ENCODE measurements around the gene BCR. TPM values are rescaled to one million over a fixed set of nuclear protein-coding genes. Genes with fewer than 3 reads are reported as not detected.

Gene BCR
- total RNA-seq, 1 donor from 2014 or later, result 32.0 TPM

GRCh38 chr22:23199159-23199558 is 18.9 kb downstream of the BCR start:
- H3K9me3 Mint-ChIP-seq, result no peaks in the 10 kb centered on the region
- H3K4me1 Mint-ChIP-seq (ENCODE audit: low read depth), result peaks cover 3% of the 10 kb centered on the region
- H3K4me3 Mint-ChIP-seq (ENCODE audit: low read depth), result no peak overlapping the region
- H3K36me3 Mint-ChIP-seq (ENCODE audit: low read depth), result no peaks in the 10 kb centered on the region
- H3K27me3 Mint-ChIP-seq (ENCODE audit: low read depth), result no peaks in the 10 kb centered on the region
- intact Hi-C loops (cut with micrococcal nuclease), result no loop called here
- DNase-seq (ENCODE audit: low spot score), result no peak
- H3K27ac Mint-ChIP-seq, result no peak overlapping the region

- Mint-ChIP-seq H3K9me3 (no peaks in the 10 kb centered on the region), H3K36me3 (ENCODE audit: low read depth) (no peaks in the 10 kb centered on the region), H3K4me3 (ENCODE audit: low read depth) (no peak overlapping the region), H3K4me1 (ENCODE audit: low read depth) (peaks cover 3% of the 10 kb centered on the region), H3K27me3 (ENCODE audit: low read depth) (no peaks in the 10 kb centered on the region), H3K27ac (no peak overlapping the region)
- intact Hi-C loops (cut with micrococcal nuclease), result no loop called here
- no peak for DNase-seq (ENCODE audit: low spot score)
Observed at GRCh38 chr22:23200898-23201297, 20.6 kb downstream of the BCR start.

- no peak overlapping the region for H3K27ac Mint-ChIP-seq
- intact Hi-C loops (cut with micrococcal nuclease), result no loop called here
- H3K4me1 Mint-ChIP-seq (ENCODE audit: low read depth), result peaks cover 3% of the 10 kb centered on the region
- H3K9me3 Mint-ChIP-seq, result no peaks in the 10 kb centered on the region
- no peak overlapping the region for H3K4me3 Mint-ChIP-seq (ENCODE audit: low read depth)
- H3K36me3 Mint-ChIP-seq (ENCODE audit: low read depth), result peaks cover 6% of the 10 kb centered on the region
- H3K27me3 Mint-ChIP-seq (ENCODE audit: low read depth), result no peaks in the 10 kb centered on the region
- no peak for DNase-seq (ENCODE audit: low spot score)
Observed at GRCh38 chr22:23202812-23203451, 22.6 kb downstream of the BCR start.

- no peaks in the 10 kb centered on the region for H3K9me3 Mint-ChIP-seq
- H3K4me3 Mint-ChIP-seq (ENCODE audit: low read depth), result no peak overlapping the region
- intact Hi-C loops (cut with micrococcal nuclease), result no loop called here
- no peak for DNase-seq (ENCODE audit: low spot score)
- H3K27ac Mint-ChIP-seq, result no peak overlapping the region
- peaks cover 6% of the 10 kb centered on the region for H3K36me3 Mint-ChIP-seq (ENCODE audit: low read depth)
- no peaks in the 10 kb centered on the region for H3K27me3 Mint-ChIP-seq (ENCODE audit: low read depth)
- peaks cover 3% of the 10 kb centered on the region for H3K4me1 Mint-ChIP-seq (ENCODE audit: low read depth)
Observed at GRCh38 chr22:23203452-23204124, 23.3 kb downstream of the BCR start.

GRCh38 chr22:23204125-23204488 is 23.8 kb downstream of the BCR start:
- H3K27ac Mint-ChIP-seq, result no peak overlapping the region

GRCh38 chr22:23204541-23205157 is 24.3 kb downstream of the BCR start:
- H3K4me1 Mint-ChIP-seq (ENCODE audit: low read depth), result peaks cover 3% of the 10 kb centered on the region
- DNase-seq (ENCODE audit: low spot score), result no peak
- H3K27me3 Mint-ChIP-seq (ENCODE audit: low read depth), result no peaks in the 10 kb centered on the region
- no peak overlapping the region for H3K27ac Mint-ChIP-seq
- H3K9me3 Mint-ChIP-seq, result no peaks in the 10 kb centered on the region
- no peak overlapping the region for H3K4me3 Mint-ChIP-seq (ENCODE audit: low read depth)
- intact Hi-C loops (cut with micrococcal nuclease), result no loop called here
- H3K36me3 Mint-ChIP-seq (ENCODE audit: low read depth), result peaks cover 6% of the 10 kb centered on the region

More at GRCh38 chr22:23204125-23204488, 23.8 kb downstream of the BCR start:
- Mint-ChIP-seq H3K4me1 (ENCODE audit: low read depth) (peaks cover 3% of the 10 kb centered on the region), H3K36me3 (ENCODE audit: low read depth) (peaks cover 6% of the 10 kb centered on the region), H3K27me3 (ENCODE audit: low read depth) (no peaks in the 10 kb centered on the region), H3K4me3 (ENCODE audit: low read depth) (no peak overlapping the region), H3K9me3 (no peaks in the 10 kb centered on the region)
- intact Hi-C loops (cut with micrococcal nuclease), result no loop called here
- no peak for DNase-seq (ENCODE audit: low spot score)

- Mint-ChIP-seq H3K9me3 (no peaks in the 10 kb centered on the region), H3K27ac (no peak overlapping the region), H3K4me1 (ENCODE audit: low read depth) (peaks cover 3% of the 10 kb centered on the region), H3K27me3 (ENCODE audit: low read depth) (no peaks in the 10 kb centered on the region), H3K4me3 (ENCODE audit: low read depth) (no peak overlapping the region), H3K36me3 (ENCODE audit: low read depth) (peaks cover 6% of the 10 kb centered on the region)
- no peak for DNase-seq (ENCODE audit: low spot score)
- intact Hi-C loops (cut with micrococcal nuclease), result no loop called here
Observed at GRCh38 chr22:23205339-23206049, 25.2 kb downstream of the BCR start.

GRCh38 chr22:23206915-23207314 is 26.6 kb downstream of the BCR start:
- H3K27ac Mint-ChIP-seq, result no peak overlapping the region
- H3K9me3 Mint-ChIP-seq, result no peaks in the 10 kb centered on the region
- no peak overlapping the region for H3K4me3 Mint-ChIP-seq (ENCODE audit: low read depth)
- H3K4me1 Mint-ChIP-seq (ENCODE audit: low read depth), result peaks cover 3% of the 10 kb centered on the region
- H3K36me3 Mint-ChIP-seq (ENCODE audit: low read depth), result peaks cover 6% of the 10 kb centered on the region
- H3K27me3 Mint-ChIP-seq (ENCODE audit: low read depth), result no peaks in the 10 kb centered on the region
- no peak for DNase-seq (ENCODE audit: low spot score)
- intact Hi-C loops (cut with micrococcal nuclease), result no loop called here

GRCh38 chr22:23207729-23208393 is 27.6 kb downstream of the BCR start:
- Mint-ChIP-seq H3K9me3 (no peaks in the 10 kb centered on the region), H3K27ac (no peak overlapping the region)

GRCh38 chr22:23210428-23211170 is 30.3 kb downstream of the BCR start:
- peaks cover 13% of the 10 kb centered on the region for H3K36me3 Mint-ChIP-seq (ENCODE audit: low read depth)
- H3K4me1 Mint-ChIP-seq (ENCODE audit: low read depth), result peaks cover 19% of the 10 kb centered on the region
- H3K27me3 Mint-ChIP-seq (ENCODE audit: low read depth), result no peaks in the 10 kb centered on the region
- no peak overlapping the region for H3K27ac Mint-ChIP-seq
- DNase-seq (ENCODE audit: low spot score), result no peak
- no peak overlapping the region for H3K4me3 Mint-ChIP-seq (ENCODE audit: low read depth)
- no peaks in the 10 kb centered on the region for H3K9me3 Mint-ChIP-seq
- intact Hi-C loops (cut with micrococcal nuclease), result no loop called here

More at GRCh38 chr22:23207729-23208393, 27.6 kb downstream of the BCR start:
- intact Hi-C loops (cut with micrococcal nuclease), result no loop called here
- peaks cover 6% of the 10 kb centered on the region for H3K36me3 Mint-ChIP-seq (ENCODE audit: low read depth)
- no peak overlapping the region for H3K4me3 Mint-ChIP-seq (ENCODE audit: low read depth)
- DNase-seq (ENCODE audit: low spot score), result no peak
- no peaks in the 10 kb centered on the region for H3K4me1 Mint-ChIP-seq (ENCODE audit: low read depth)
- H3K27me3 Mint-ChIP-seq (ENCODE audit: low read depth), result no peaks in the 10 kb centered on the region

GRCh38 chr22:23211622-23212021 is 31.3 kb downstream of the BCR start:
- no peaks in the 10 kb centered on the region for H3K27me3 Mint-ChIP-seq (ENCODE audit: low read depth)

More at GRCh38 chr22:23211622-23212021, 31.3 kb downstream of the BCR start:
- no peak overlapping the region for H3K4me3 Mint-ChIP-seq (ENCODE audit: low read depth)
- H3K4me1 Mint-ChIP-seq (ENCODE audit: low read depth), result peaks cover 29% of the 10 kb centered on the region
- DNase-seq (ENCODE audit: low spot score), result no peak
- no peak overlapping the region for H3K27ac Mint-ChIP-seq
- no peaks in the 10 kb centered on the region for H3K9me3 Mint-ChIP-seq
- intact Hi-C loops (cut with micrococcal nuclease), result no loop called here
- peaks cover 11% of the 10 kb centered on the region for H3K36me3 Mint-ChIP-seq (ENCODE audit: low read depth)
